ENCODE data around the gene ANKS1A.
"Not testable (repeated sequence)": the region's sequence is repeated elsewhere in the genome, so short reads cannot be mapped to it uniquely, and the experiment has no call there.

Gene ANKS1A

DNA sequence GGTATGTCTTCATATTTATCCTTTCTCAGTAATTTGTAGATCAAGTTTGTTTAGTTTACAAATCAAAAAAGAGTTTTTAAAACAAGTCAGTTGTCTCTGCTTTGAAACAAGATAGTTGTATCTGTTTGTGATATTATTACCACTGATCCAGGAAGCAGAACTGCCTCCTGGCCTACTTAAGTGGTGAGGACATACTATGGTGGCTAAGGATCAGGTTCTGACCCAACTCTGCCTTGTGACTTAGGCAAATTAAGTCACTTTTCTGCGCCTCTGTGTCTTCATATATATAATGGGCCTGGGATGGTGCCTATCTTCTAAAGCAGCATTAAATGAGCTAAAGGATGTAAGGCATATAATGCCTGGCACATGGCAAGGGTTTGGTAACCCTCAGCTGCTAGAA is 8.7 kb downstream of the ANKS1A start:
- TF ChIP-seq, protein P1, sequence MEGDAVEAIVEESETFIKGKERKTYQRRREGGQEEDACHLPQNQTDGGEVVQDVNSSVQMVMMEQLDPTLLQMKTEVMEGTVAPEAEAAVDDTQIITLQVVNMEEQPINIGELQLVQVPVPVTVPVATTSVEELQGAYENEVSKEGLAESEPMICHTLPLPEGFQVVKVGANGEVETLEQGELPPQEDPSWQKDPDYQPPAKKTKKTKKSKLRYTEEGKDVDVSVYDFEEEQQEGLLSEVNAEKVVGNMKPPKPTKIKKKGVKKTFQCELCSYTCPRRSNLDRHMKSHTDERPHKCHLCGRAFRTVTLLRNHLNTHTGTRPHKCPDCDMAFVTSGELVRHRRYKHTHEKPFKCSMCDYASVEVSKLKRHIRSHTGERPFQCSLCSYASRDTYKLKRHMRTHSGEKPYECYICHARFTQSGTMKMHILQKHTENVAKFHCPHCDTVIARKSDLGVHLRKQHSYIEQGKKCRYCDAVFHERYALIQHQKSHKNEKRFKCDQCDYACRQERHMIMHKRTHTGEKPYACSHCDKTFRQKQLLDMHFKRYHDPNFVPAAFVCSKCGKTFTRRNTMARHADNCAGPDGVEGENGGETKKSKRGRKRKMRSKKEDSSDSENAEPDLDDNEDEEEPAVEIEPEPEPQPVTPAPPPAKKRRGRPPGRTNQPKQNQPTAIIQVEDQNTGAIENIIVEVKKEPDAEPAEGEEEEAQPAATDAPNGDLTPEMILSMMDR (IDR thresholded peaks at IDR 0.05; ENCODE audit: low read depth, low read length), result no peak
- no peak overlapping the region for H3K4me3 ChIP-seq (ENCODE audit: low read depth, low read length)

DNA sequence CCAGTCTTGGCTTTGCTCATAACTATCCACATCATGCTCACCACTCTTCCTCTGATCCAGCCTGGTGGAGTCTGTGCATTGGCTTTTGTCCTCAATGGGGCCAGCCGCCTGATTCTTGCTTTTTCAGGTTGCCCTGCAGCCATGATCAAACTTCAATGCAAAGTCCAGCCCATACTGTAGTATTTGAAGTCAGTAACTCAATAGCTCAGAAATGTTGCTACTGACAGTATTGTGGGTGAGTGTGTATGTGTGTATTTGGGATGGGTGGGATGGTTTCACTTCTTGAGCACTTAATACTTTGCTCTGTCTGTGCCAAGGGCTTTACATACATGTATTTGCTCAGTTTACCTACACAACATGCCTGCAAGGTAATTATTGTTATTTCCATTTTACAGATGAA is 10.7 kb downstream of the ANKS1A start:
- H3K4me3 ChIP-seq (ENCODE audit: low read depth, low read length), result not testable (repeated sequence)

DNA sequence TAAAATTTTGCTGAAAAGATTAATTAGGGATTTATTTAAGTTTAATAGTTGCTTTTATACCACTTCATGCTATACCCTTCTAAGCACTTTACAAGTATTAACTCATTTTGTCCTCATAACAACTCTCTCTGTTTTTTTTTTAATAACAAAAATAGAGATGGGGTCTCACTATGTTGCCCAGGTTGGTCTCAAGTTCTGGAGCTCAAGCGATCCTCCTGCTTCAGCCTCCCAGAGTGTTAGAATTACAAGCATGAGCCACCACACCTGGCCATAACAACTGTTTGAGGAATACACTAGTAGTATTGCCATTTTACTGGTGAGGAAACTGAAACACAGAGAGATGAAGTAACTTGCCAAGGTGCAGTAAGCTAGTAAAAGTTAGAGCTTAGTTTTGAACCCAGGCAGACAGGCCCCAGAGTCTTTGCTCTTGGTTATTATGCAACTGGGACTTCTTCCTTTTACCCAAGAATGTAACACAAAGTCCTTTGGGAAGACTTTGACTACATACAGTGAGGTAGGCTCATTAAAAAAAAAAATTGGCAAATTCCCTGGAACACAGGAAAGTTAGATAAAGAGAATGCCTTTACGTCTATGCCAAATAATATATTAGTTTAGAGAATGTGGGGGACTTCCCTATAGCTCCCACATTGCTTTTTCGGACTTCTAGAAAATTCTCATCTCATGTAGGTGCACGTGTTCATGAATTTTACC is 11.4 kb downstream of the ANKS1A start:
- TF ChIP-seq, protein P1 (IDR thresholded peaks at IDR 0.05; ENCODE audit: low read depth, low read length), result no peak
- H3K4me3 ChIP-seq (ENCODE audit: low read depth, low read length), result no peak overlapping the region

DNA sequence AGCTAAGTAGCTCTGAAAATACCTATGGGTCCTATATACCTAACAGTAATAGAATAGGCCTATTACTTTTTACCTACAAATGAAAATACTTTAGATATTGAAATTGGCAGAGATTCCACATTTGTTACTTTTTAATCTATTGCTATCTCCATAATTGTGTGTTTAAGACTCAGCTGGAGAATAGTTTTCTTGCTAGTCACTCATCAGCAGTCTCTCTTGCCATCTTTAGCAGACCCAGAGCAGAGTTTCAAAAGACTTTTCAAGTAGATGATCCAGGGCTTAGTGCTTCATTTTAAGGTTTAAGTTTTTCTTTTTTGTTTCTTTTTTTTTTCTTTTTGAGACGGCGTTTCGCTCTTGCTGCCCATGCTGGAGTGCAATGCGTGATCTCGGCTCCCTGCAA is 12.9 kb downstream of the ANKS1A start:
- no peak overlapping the region for H3K4me3 ChIP-seq (ENCODE audit: low read depth, low read length)
- TF ChIP-seq, protein P1 (IDR thresholded peaks at IDR 0.05; ENCODE audit: low read depth, low read length), result no peak

DNA sequence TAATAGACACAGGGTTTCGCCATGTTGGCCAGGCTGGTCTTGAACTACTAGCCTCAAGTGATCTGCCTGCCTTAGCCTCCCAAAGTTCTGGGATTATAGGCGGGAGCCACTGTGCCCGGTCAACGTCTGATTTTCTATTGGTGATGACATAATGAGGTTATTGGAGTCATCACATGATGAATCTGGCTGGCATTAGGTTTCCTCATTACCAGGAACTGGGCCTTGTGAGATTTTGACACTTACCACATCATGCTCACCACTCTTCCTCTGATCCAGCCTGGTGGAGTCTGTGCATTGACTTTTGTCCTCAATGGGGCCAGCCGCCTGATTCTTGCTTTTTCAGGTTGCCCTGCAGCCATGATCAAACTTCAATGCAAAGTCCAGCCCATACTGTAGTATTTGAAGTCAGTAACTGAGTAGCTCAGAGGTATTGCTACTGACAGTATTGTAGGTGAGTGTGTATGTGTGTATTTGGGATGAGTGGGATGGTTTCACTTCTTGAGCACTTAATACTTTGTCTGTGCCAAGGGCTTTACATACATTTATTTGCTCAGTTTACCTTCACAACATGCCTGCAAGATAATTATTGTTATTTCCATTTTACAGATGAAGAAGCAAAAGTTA is 16.0 kb downstream of the ANKS1A start:
- TF ChIP-seq, protein P1 (IDR thresholded peaks at IDR 0.05; ENCODE audit: low read depth, low read length), result no peak

DNA sequence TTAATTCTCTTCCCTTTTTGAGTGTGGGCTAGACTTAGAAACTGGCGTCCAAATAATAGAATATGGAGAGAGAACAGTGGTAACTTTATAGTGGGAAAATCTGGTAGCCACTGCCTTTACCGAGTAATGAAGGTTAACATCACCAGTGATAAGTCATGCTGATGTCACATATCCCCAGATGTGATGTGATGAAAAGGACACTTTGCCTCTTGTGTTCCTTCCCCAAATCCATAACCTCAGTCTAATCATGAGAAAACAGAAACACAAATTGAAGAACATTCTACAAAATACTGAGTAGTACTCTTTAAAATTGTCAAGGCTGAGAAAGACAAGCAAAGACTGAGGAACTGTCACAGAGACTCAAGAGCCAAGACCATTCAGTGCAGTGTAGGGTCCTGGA is 17.8 kb downstream of the ANKS1A start:
- TF ChIP-seq, protein P1 (IDR thresholded peaks at IDR 0.05; ENCODE audit: low read depth, low read length), result no peak
- no peak overlapping the region for H3K4me3 ChIP-seq (ENCODE audit: low read depth, low read length)

More for the DNA sequence above, 16.0 kb downstream of the ANKS1A start:
- H3K4me3 ChIP-seq (ENCODE audit: low read depth, low read length), result no peak overlapping the region

DNA sequence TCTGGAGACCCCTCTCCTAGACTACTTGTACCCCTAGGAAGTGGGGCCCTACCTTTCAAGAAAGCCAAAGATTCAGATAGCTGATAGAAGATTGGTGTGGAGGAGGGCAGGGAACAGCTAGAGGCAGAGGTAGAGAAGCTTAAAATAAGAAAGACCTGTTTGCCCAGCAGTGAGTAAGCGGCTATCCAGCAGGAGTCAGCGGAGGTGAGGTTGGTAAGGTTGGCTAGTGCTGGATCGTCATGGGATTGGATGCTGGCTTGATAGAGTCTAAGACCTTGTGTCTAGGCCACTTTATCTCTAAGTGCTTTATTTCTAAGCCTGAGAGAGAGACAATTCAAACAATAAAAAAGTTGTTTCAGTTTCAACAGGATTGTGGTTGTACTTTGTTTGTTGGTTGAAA is 19.1 kb downstream of the ANKS1A start:
- no peak overlapping the region for H3K4me3 ChIP-seq (ENCODE audit: low read depth, low read length)
- TF ChIP-seq, protein P1 (IDR thresholded peaks at IDR 0.05; ENCODE audit: low read depth, low read length), result no peak
